Right lobe of liver (tissue), 4 donors: Measurements from ENCODE around the gene SUMF2.

Source experiments
- CTCF ChIP-seq, 4 donors: fragments of 200-600 bp in 3 of 4; fragments of 450-650 bp in 1 of 4; IDR thresholded peaks; one replicate each; pipeline versions ENCODE4 v1.5.1 to v1.8.0; 2016 to 2022; ENCODE audit warnings: antibody characterized with exemption in 4 of 4, mild to moderate bottlenecking in 2 of 4
- POLR2A ChIP-seq: fragments of 450-650 bp; IDR thresholded peaks from one replicate; pipeline ENCODE4 v1.6.1; 2017; ENCODE audit warnings: antibody characterized with exemption, mild to moderate bottlenecking
- donor health status: DM: no; HTN: no; CAD: no.
- donor health status: DM: no; HTN: no; CAD: no.
- donor health status: DM: no; HTN: yes; CAD: no.

- no peak for TF ChIP-seq CTCF (IDR thresholded peaks at IDR 0.05)
- no peak for TF ChIP-seq POLR2A
Observed at GRCh38 chr7:56124981-56125380, 60.9 kb downstream of the SUMF2 start.
